HG03378 (cell line): ENCODE data around the gene ZNF583.

Experiments
- ATAC-seq: cut with Tn5 transposase; IDR thresholded peaks from one replicate; pipeline ENCODE4 v1.9.1; 2021; ENCODE audit warnings: mild to moderate bottlenecking, moderate library complexity; ENCODE audit not compliant: unreplicated experiment

ZNF583 gene

DNA sequence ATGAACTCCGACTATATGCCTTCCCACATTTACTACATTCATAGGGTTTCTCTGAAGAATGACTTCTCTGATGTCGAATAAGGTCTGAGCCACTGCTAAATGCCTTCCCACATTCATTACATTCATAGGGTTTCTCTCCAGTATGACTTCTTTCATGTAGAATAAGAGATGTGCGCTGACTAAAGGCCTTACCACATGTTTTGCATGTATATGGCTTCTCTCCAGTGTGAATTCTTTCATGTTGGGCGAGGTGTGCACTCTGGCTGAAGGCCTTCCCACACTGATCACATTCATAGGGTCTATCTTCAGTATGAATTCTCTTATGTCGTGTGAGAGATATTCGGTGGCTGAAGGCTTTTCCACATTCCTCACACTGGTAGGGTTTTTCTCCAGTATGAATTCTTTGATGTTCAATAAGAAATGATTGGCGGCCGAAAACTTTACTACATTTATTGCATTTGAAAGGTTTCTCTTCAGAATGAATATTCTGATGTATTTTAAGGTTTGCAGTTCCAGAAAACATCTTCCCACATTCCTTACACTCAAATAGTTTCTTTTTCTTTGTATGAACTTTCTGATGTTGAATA is 37.2 kb downstream of the ZNF583 start:
- no peak for ATAC-seq

DNA sequence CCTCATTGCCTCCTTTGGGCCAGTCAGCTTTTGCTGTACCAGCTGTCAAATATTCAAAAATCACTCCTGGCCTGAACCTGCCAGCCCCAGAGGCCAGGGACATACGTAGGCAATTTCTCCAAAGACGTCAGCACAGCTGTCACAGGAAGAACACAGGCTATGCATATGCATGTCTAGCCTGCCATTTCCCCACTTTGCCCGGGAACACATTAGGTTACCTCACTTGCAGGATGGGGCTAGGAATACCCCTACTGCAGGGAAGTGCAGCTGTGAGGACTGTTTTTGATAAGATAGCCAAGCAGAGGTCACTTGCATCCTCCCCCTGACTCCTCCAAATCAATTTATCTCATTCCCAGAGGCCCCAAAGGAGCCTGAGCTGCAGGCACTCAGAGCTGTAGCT is 70.2 kb downstream of the ZNF583 start:
- no peak for ATAC-seq

DNA sequence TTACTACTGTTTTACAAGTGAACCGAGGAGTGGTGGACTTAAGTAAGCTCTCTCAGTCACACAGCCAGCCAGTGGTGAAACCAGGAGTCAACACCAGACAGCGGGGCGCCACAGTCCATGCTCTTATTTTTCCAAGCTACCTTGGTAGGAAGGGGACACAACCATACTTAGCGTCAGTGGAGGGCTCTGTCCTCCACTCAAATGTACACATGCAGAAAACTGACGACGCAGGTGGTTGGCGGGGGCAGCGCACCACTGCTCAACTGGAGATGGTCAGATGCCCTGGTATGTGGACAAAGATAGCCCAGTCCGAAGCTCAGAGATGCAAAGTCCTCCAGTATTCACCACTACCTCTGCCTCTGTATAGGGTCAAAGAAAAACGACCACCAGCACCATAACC is 72.0 kb downstream of the ZNF583 start:
- no peak for ATAC-seq
